NB4 (cell line): Measurements from ENCODE around the gene SLC13A4.

Source experiments
- DNase-seq: peaks from one replicate; pipeline ENCODE4 v3.0.0; 2010; ENCODE audit warnings: low read depth
- H3K4me3 ChIP-seq: one replicate; pipeline ENCODE4 v1.5.1; 2011; ENCODE audit warnings: mild to moderate bottlenecking, low read depth, low read length, moderate library complexity
- MYC ChIP-seq: IDR thresholded peaks from 2 replicates; pipeline ENCODE4 v1.6.1; 2011; ENCODE audit warnings: low read depth, low read length
- POLR2A ChIP-seq: IDR thresholded peaks from 2 replicates; pipeline ENCODE4 v1.6.1; 2011; ENCODE audit warnings: mild to moderate bottlenecking; ENCODE audit not compliant: insufficient read length; ENCODE audit errors: extremely low read depth
- TF ChIP-seq, protein P1 (sequence below): IDR thresholded peaks from 2 replicates; pipeline ENCODE4 v1.6.1; 2011; ENCODE audit warnings: low read depth, low read length
- TF ChIP-seq, protein P2 (sequence below): IDR thresholded peaks from one replicate; pipeline ENCODE4 v1.5.1; 2012; ENCODE audit warnings: low read depth, low read length

The SLC13A4 gene

DNA sequence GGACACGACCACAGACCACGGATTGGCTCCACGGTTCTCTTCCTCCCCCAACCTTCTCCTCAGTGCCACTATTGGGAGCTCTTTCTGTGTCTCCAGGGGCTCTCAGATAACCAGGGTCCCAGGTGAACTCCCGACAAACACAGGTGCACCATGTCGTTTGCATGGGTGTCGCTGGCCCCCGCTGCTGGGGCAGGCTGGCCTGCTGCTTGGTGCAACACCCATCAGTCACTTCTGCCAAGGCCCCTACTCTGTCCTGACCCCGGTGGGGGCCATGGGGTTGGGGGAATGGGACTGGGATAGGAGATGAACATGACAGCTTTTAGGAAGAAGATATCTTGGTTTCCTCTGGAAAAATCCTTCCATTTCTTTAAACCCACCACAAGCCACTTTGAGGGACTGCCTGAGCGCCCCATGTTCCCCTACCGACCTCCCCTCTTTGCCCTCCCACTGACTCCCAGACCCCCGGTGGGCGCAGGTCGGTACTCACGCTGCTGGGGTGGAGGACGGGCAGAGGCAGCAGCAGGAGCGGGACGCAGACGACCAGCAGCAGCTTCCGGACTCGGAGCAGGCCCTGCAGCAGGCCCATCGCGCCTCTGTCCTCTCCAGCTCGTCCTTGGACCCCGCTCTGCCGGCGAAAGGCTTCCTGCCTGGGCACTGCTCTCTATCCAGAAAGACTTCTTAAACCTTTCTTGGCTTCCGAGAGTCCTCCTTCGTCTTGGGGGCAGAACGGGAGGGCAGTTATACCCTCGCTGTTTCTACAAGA lies 894 bp downstream of the SLC13A4 start:
- TF ChIP-seq, protein P1, sequence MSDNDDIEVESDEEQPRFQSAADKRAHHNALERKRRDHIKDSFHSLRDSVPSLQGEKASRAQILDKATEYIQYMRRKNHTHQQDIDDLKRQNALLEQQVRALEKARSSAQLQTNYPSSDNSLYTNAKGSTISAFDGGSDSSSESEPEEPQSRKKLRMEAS = no peak
- no peak for TF ChIP-seq POLR2A
- no peak for TF ChIP-seq MYC
- TF ChIP-seq, protein P2, sequence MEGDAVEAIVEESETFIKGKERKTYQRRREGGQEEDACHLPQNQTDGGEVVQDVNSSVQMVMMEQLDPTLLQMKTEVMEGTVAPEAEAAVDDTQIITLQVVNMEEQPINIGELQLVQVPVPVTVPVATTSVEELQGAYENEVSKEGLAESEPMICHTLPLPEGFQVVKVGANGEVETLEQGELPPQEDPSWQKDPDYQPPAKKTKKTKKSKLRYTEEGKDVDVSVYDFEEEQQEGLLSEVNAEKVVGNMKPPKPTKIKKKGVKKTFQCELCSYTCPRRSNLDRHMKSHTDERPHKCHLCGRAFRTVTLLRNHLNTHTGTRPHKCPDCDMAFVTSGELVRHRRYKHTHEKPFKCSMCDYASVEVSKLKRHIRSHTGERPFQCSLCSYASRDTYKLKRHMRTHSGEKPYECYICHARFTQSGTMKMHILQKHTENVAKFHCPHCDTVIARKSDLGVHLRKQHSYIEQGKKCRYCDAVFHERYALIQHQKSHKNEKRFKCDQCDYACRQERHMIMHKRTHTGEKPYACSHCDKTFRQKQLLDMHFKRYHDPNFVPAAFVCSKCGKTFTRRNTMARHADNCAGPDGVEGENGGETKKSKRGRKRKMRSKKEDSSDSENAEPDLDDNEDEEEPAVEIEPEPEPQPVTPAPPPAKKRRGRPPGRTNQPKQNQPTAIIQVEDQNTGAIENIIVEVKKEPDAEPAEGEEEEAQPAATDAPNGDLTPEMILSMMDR = no peak
- H3K4me3 ChIP-seq = no peak overlapping the region
- no peak for DNase-seq

DNA sequence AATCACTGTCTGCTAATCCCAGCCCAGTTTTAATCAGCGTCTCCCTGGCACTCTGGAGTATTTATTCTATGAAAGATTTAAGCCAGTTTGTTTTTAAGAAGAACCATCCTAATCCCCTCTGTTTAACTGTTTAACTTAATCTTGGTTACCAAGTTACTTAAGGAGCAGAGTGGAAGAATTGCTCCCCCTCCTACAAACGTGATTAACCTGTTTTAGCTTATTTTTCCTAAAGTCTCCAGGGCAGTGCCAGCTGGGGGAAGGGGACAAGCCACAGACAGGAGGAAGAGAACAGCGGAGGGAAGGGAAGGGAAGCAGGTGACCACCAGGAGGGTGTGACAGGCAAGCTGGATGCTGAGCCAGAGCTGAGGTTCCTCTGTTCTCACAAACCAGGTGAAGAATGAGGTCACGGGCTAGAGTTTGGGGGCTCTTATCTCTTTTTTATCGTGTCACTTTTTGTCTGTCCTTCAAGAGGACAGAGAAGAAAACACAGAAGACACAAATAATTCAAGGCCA lies 1.7 kb downstream of the SLC13A4 start:
- no peak for DNase-seq
- H3K4me3 ChIP-seq = no peak overlapping the region
- no peak for TF ChIP-seq MYC
- TF ChIP-seq POLR2A = no peak
- TF ChIP-seq, protein P2 = no peak
- TF ChIP-seq, protein P1 = no peak

DNA sequence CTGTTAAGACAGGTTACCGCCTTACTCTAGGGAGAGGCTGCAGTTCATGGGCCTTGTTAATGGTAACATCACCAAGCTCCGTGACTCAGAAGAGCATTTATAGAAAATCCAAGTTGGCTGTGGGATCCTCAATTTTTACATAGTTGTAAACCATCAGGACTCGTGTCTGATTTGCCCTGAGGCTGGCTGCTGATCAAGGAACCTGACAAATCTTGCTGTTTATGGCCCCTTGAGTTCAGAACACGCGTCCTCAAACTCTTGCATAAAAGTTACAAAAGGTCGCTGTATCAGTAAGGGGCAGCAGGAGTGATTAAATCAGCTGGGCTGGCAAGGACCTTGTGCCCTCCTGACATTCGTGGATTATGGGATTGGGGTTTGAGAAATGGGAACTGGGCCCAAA lies 4.6 kb downstream of the SLC13A4 start:
- no peak overlapping the region for H3K4me3 ChIP-seq
- no peak for DNase-seq
- TF ChIP-seq MYC = no peak

DNA sequence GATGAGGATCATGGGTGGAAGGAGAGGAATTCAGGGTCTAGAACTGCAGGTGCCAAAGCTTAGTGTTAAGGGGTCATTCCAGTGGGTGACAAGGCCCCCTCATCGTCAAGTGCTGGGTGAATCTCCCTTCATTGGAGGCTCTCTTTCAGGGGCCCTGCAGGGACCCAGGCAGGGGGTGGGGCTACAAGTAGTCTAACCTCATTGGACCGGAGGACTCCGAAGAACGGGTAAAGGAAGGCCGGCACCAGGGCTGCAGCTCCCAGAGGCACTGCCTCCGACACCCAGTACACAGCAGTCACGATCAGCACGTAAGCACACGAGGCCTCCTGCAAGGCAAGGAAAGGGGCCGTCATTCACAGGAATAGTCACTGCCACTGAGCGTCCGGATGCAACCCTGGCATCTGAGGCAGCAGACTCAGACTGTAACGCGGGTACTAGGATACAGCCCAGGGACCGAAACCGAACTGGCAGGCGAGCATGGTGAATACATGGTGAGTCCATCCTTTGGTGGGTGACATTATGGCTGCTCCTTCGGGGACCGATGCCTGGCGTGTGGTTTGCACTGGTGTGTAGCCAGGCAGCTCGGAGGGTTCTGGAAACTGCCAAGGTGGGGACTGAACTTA lies 6.7 kb downstream of the SLC13A4 start:
- DNase-seq = no peak
- no peak for TF ChIP-seq POLR2A
- TF ChIP-seq, protein P1 = no peak
- TF ChIP-seq, protein P2 = no peak
- TF ChIP-seq MYC = no peak
- H3K4me3 ChIP-seq = no peak overlapping the region

DNA sequence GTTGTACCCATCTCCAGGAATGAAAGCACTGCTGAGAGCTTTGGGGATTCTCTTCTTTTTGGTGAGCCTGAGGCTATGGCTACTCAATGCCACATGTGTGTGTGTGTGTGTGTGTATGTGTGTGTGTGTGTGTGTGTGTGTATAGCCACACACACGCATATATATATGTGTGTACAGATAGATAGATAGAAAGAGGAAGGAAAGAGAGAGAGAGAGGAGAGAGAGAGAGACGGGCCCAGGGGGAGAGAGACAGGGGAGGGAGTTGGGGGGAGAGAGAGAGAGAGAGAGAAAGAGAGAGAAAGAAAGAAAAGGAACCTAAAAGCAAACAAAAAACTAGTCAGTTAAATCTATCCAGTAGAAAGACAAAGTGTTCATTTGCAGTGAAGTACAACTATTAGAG lies 8.3 kb downstream of the SLC13A4 start:
- TF ChIP-seq, protein P1 = no peak
- TF ChIP-seq POLR2A (no peak), MYC (no peak)
- TF ChIP-seq, protein P2 = no peak
- no peak for DNase-seq
- no peak overlapping the region for H3K4me3 ChIP-seq

DNA sequence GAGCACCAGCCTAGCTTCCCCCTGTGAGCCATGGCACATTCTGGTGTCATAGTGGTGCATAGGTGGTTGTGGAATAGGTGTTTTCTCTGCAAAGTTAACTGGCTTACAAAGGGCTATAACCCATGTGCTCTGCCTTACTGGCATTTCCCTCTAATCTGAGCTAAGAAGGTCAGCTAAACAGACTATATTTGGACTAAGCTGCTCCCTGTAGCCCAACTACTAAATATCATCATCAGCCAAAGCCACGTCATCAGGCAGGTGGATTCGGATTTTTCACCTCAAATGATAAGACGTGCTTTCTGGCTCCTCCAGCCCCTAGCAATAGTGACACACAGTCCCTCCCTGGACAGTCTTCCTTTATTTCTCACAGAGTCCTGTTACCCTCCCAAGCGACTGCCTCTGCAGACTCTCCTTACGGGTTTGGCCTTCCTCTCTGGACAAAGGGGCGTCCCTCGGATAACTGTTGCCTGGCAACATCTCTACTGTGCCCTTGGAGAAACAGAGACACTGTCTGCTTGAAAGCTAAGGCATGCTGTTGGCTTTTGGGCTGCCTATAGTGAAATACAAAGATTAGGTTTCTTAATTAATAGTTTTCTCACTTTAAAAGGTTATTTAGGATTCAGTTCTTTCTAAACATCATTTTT lies 9.1 kb downstream of the SLC13A4 start:
- H3K4me3 ChIP-seq = no peak overlapping the region
- no peak for DNase-seq
- TF ChIP-seq MYC = no peak
- no peak for TF ChIP-seq POLR2A
- TF ChIP-seq, protein P2 = no peak
- TF ChIP-seq, protein P1 = no peak
